Heart left ventricle (tissue), 13 donors: ENCODE results near the gene GBP3.

Experiments
- CTCF ChIP-seq, 12 donors: fragments of 200-600 bp; sonication (generic) in 4 of 12; IDR thresholded peaks; one replicate each; pipeline versions ENCODE4 v1.5.0 to v1.8.0; 2018 to 2022; ENCODE audit warnings: antibody characterized with exemption in 12 of 12, mild to moderate bottlenecking in 5 of 12
- POLR2A ChIP-seq, 2 donors: fragments of 450-650 bp; IDR thresholded peaks; one replicate each; pipeline ENCODE4 v1.6.1; 2017; ENCODE audit warnings: antibody characterized with exemption in 2 of 2, mild to moderate bottlenecking in 2 of 2, moderate library complexity in 2 of 2
- donor health status: ischemic (EF 13 %, LVEDD 7.1; RV severe dilation, severe dysfunction).
- donor health status: DM: no; HTN: yes; CAD: no.
- donor health status: DM: no; HTN: no; CAD: no.
- donor health status: ischemic (EF 25% LVEDD 6.9; RV normal size, moderate dysfunction).
- donor health status: ischemic (EF 25% LVEDD 5.7; RV mildly dilated, moderate dysfunction).
- donor health status: ischemic (EF 35%, LVEDD 5.7; RV mildly dilated, moderate dysfunction).
- donor health status: nonischemic (EF 11% LVEDD 7.7; RV severe dilation, severe dysfunction).
- donor health status: DM: yes; HTN: yes; CAD: no.
- donor health status: PGD.
- donor health status: ischemic (EF 29% LVEDD 5.4; RV normal size, mild dysfunction).
- donor health status: nonischemic (EF 23%, LVEDD 6.1; RV moderate dilation, normal function).

DNA sequence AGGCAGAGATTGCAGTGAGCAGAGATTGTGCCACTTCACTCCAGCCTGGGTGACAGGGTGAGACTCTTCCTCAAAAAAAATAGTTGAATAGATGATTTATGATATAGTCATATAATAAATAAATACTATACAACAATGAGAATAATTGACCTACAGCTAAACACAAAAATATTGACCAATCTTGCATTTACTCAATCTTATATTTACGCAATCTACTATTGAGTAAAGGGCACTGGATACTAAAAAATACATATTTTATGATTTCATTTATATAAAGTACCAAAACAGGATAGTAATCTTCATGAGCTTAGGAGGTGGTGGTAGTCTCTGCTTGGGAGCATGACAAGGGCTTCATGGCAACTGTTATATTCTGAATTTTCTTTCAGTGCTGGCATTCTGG lies 19.1 kb upstream of the GBP3 start:
- TF ChIP-seq CTCF (IDR thresholded peaks at IDR 0.05) (no peak), POLR2A (IDR thresholded peaks at IDR 0.05) (no peak)
